ENCODE results near the gene GANC.

The GANC gene

GRCh38 chr15:42373936-42374335 lies 100.9 kb downstream of the GANC start:
- ChIA-PET POLR2A (no interaction called here), CTCF (interaction anchor here (1.5 to 2.6 kb wide), 2 partner anchors 10 to 11 kb away, joined by 5 to 11 read pairs; no protein-coding TSS in a partner anchor)
- no peak for TF ChIP-seq CTCF (IDR thresholded peaks at IDR 0.05; ENCODE audit: control extremely low read depth, extremely low read depth, low read depth, missing control alignments)
- DNase-seq (ENCODE audit: extremely low spot score): no peak

- ChIA-PET CTCF (interaction anchor here (0.8 to 2.6 kb wide), 3 partner anchors 10 to 14 kb away, joined by 3 to 11 read pairs (median 5); no protein-coding TSS in a partner anchor), POLR2A (no interaction called here)
- DNase-seq (ENCODE audit: extremely low spot score): no peak
- no peak for TF ChIP-seq CTCF (IDR thresholded peaks at IDR 0.05; ENCODE audit: control extremely low read depth, extremely low read depth, low read depth, missing control alignments)
These were observed 101.8 kb downstream of the GANC start for GRCh38 chr15:42374810-42375209.

GRCh38 chr15:42375252-42375651 lies 102.3 kb downstream of the GANC start:
- POLR2A ChIA-PET: no interaction called here
- no peak for TF ChIP-seq CTCF (IDR thresholded peaks at IDR 0.05; ENCODE audit: control extremely low read depth, extremely low read depth, low read depth, missing control alignments)
- no peak for DNase-seq (ENCODE audit: extremely low spot score)
- CTCF ChIA-PET: interaction anchor here (0.8 kb wide), 1 partner anchor 13 kb away, joined by 3 read pairs; no protein-coding TSS in a partner anchor

- ChIA-PET POLR2A (interaction anchor here (0.7 kb wide), 1 partner anchor 27 kb away, joined by 4 read pairs; no protein-coding TSS in a partner anchor), CTCF (interaction anchor here (1.1 to 2.8 kb wide), 2 partner anchors 10 to 15 kb away, joined by 4 to 13 read pairs; no protein-coding TSS in a partner anchor)
- DNase-seq (ENCODE audit: extremely low spot score): no peak
- TF ChIP-seq CTCF (IDR thresholded peaks at IDR 0.05; ENCODE audit: control extremely low read depth, extremely low read depth, low read depth, missing control alignments): no peak
These were observed 102.9 kb downstream of the GANC start for GRCh38 chr15:42375941-42376340.

- no peak for TF ChIP-seq CTCF (IDR thresholded peaks at IDR 0.05; ENCODE audit: control extremely low read depth, extremely low read depth, low read depth, missing control alignments)
- POLR2A ChIA-PET: no interaction called here
- DNase-seq (ENCODE audit: extremely low spot score): no peak
- CTCF ChIA-PET: interaction anchor here (2.8 kb wide), 1 partner anchor 8 kb away, joined by 13 read pairs; no protein-coding TSS in a partner anchor
These were observed 105.0 kb downstream of the GANC start for GRCh38 chr15:42378011-42378410.

- DNase-seq (ENCODE audit: extremely low spot score): no peak
- POLR2A ChIA-PET: no interaction called here
- CTCF ChIA-PET: interaction anchor here (0.8 to 2.9 kb wide), 14 partner anchors 7 to 148 kb away, joined by 3 to 13 read pairs (median 3); no protein-coding TSS in a partner anchor
These were observed 111.6 kb downstream of the GANC start for GRCh38 chr15:42384597-42384996.

More at GRCh38 chr15:42384597-42384996, 111.6 kb downstream of the GANC start:
- TF ChIP-seq CTCF (IDR thresholded peaks at IDR 0.05; ENCODE audit: control extremely low read depth, extremely low read depth, low read depth, missing control alignments): no peak
